ENCODE data around the gene SSC4D. TPM values are rescaled to one million over a fixed set of nuclear protein-coding genes. Genes with fewer than 3 reads are reported as not detected.
"Not testable (repeated sequence)": the region's sequence is repeated elsewhere in the genome, so short reads cannot be mapped to it uniquely, and the experiment has no call there.

SSC4D gene
- total RNA-seq (2021), result 14.8 and 16.4 TPM in 2 replicates
- long read RNA-seq, transcript SSC4D-201 (11 exons, 2,801 nt), result major isoform, 49 of 162 reads
- long read RNA-seq, partial matches to known transcripts, result 22 of 162 reads
- long read RNA-seq, other reads (novel, unspliced or antisense), result 91 of 162 reads

DNA sequence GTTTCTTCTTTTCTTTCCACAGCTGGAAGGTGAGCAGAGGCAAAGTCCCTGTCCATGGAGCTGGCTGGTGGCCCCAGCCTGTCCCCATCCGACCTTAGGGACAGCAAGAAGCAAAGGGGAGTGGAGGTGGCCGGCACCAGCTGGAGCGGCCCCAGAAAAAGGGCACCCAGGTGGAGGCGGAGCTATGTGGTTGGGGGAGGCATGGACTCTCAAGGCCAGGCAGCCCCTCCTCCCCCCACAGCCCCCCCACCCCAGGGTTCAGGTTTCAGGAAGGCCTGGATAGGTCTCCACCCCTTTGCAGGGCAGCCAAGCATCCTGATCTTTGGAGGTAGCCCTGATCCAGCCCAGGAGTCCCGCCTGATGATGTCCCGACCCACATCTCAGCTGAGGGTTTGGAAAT lies at the start of gene SSC4D:
SSC4D (minus strand) TSS at position 161 of the 400 bp plus-strand sequence. CDS start 5,258 bp downstream, outside the sequence.
- no peak within 1 kb of the TSS for H3K4ac ChIP-seq (ENCODE audit: low read depth, low read length)
- no peak within 1 kb of the TSS for H2BK5ac ChIP-seq (ENCODE audit: insufficient read length, low read length)
- H3T11ph ChIP-seq (ENCODE audit: low read length), result no peak within 1 kb of the TSS
- H2BK12ac ChIP-seq (ENCODE audit: insufficient read length, low read depth, low read length), result no peak within 1 kb of the TSS
- no CpG with 5 or more reads among the region's 6 CpGs for WGBS (ENCODE audit: extremely low coverage, insufficient read length, low lambda C conversion rate)
- Mint-ChIP-seq H3K4me3 (peak within 1 kb of the TSS; percentile 63 to 88), H3K9me3 (no peaks in the 10 kb centered on the region), H3K27ac (peak within 1 kb of the TSS in 2 of 3 experiments; percentile 48 to 51; a peak in 2 of 7 replicates), H3K27me3 (ENCODE audit: low read depth) (no peaks in the 10 kb centered on the region), H3K4me1 (peaks cover 18 to 29% of the 10 kb centered on the region in 2 experiments), H3K36me3 (ENCODE audit: insufficient read depth in 1 of 3, low read depth in 3 of 3) (no peaks in the 10 kb centered on the region; a peak in 1 of 7 replicates)
- DNase-seq, result peak; percentile 93
- H3K27ac ChIP-seq (ENCODE audit: insufficient read length, low read depth, low read length), result no peak within 1 kb of the TSS
- H3K79me1 ChIP-seq (ENCODE audit: insufficient read depth, low read depth, low read length, poor library complexity, severe bottlenecking), result no peaks in the 10 kb centered on the region
- H3K56ac ChIP-seq (ENCODE audit: insufficient read length, low read depth, low read length), result no peak within 1 kb of the TSS
- peak within 1 kb of the TSS; percentile 33 for H3K9ac ChIP-seq (ENCODE audit: extremely low read depth, insufficient read length, low read length)
- no peaks in the 10 kb centered on the region for H3K27me3 ChIP-seq (ENCODE audit: insufficient read depth, low read length)
- H4K5ac ChIP-seq (ENCODE audit: insufficient read length, low read depth, low read length), result no peak within 1 kb of the TSS
- H3K18ac ChIP-seq (ENCODE audit: insufficient read length, low read depth, low read length), result no peak within 1 kb of the TSS
- peak within 1 kb of the TSS; percentile 50 for H3K4me2 ChIP-seq (ENCODE audit: insufficient read depth, insufficient read length, low read length)
- H2AK5ac ChIP-seq (ENCODE audit: insufficient read length, low read length), result no peak within 1 kb of the TSS
- H2AFZ ChIP-seq (ENCODE audit: low read length), result no peak within 1 kb of the TSS
- H2BK15ac ChIP-seq (ENCODE audit: low read depth, low read length), result no peak within 1 kb of the TSS
- H2BK20ac ChIP-seq (ENCODE audit: low read depth, low read length, poor library complexity, severe bottlenecking), result no peak within 1 kb of the TSS
- no peak within 1 kb of the TSS for H4K8ac ChIP-seq (replicated peaks; ENCODE audit: insufficient read length, low read depth, low read length)
- TF ChIP-seq, protein P1, sequence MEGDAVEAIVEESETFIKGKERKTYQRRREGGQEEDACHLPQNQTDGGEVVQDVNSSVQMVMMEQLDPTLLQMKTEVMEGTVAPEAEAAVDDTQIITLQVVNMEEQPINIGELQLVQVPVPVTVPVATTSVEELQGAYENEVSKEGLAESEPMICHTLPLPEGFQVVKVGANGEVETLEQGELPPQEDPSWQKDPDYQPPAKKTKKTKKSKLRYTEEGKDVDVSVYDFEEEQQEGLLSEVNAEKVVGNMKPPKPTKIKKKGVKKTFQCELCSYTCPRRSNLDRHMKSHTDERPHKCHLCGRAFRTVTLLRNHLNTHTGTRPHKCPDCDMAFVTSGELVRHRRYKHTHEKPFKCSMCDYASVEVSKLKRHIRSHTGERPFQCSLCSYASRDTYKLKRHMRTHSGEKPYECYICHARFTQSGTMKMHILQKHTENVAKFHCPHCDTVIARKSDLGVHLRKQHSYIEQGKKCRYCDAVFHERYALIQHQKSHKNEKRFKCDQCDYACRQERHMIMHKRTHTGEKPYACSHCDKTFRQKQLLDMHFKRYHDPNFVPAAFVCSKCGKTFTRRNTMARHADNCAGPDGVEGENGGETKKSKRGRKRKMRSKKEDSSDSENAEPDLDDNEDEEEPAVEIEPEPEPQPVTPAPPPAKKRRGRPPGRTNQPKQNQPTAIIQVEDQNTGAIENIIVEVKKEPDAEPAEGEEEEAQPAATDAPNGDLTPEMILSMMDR (conservative IDR thresholded peaks at IDR 0.05), result no peak
- peaks cover 5% of the 10 kb centered on the region; the same call in 1 of the 2 replicates for H3K4me1 ChIP-seq (ENCODE audit: insufficient read depth, low read length)
- H3K9me3 ChIP-seq (ENCODE audit: control insufficient read depth, low read depth, low read length), result no peaks in the 10 kb centered on the region
- no peak within 1 kb of the TSS for H3K23ac ChIP-seq (ENCODE audit: insufficient read length, low read depth, low read length)
- peak within 1 kb of the TSS; percentile 44; the same call in 1 of the 2 replicates for H3K14ac ChIP-seq (ENCODE audit: insufficient read depth, low read length)
- H3K79me2 ChIP-seq (ENCODE audit: insufficient read depth, low read length), result no peaks in the 10 kb centered on the region
- H4K20me1 ChIP-seq (ENCODE audit: control insufficient read depth, insufficient read depth, insufficient read length), result no peaks in the 10 kb centered on the region
- no peaks in the 10 kb centered on the region for H3K23me2 ChIP-seq (ENCODE audit: insufficient read length, low read depth, low read length, poor library complexity, severe bottlenecking)
- H4K91ac ChIP-seq (ENCODE audit: insufficient read length, low read depth, low read length), result no peak within 1 kb of the TSS
- H2BK120ac ChIP-seq (ENCODE audit: low read depth, low read length, poor library complexity, severe bottlenecking), result no peak within 1 kb of the TSS

DNA sequence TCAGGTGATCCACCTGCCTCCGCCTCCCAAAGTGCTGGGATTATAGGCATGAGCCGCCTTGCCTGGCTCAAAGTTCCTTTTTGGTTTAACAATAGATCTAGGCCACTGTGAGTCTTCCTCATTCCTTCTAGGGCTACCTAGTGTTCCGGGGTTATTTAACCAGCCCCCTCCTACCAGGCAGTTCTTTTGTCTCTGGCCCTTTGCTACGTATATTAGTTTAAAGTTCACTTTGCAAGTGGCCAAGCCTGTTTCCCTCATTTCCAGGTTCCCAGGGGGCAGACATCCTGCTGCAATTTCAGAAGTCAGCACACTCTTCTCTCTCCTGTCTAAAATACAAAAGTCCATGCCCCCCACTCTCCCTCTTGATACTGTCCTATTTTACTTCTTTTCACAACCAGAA lies 49.0 kb upstream of the SSC4D start:
- H2AFZ ChIP-seq (ENCODE audit: low read length); H3K9me3 Mint-ChIP-seq; H3K23me2 ChIP-seq (ENCODE audit: insufficient read length, low read depth, low read length, poor library complexity, severe bottlenecking); H4K91ac ChIP-seq (ENCODE audit: insufficient read length, low read depth, low read length); H3K18ac ChIP-seq (ENCODE audit: insufficient read length, low read depth, low read length); H3K23ac ChIP-seq (ENCODE audit: insufficient read length, low read depth, low read length); H3K4me1 ChIP-seq (ENCODE audit: insufficient read depth, low read length); H2BK12ac ChIP-seq (ENCODE audit: insufficient read length, low read depth, low read length); H4K8ac ChIP-seq (replicated peaks; ENCODE audit: insufficient read length, low read depth, low read length); H3K27me3 Mint-ChIP-seq (ENCODE audit: low read depth); H3K27ac Mint-ChIP-seq; H2BK120ac ChIP-seq (ENCODE audit: low read depth, low read length, poor library complexity, severe bottlenecking); H3K9ac ChIP-seq (ENCODE audit: extremely low read depth, insufficient read length, low read length); H4K5ac ChIP-seq (ENCODE audit: insufficient read length, low read depth, low read length); H3K4ac ChIP-seq (ENCODE audit: low read depth, low read length); H3K27ac ChIP-seq (ENCODE audit: insufficient read length, low read depth, low read length); DNase-seq; H3K79me2 ChIP-seq (ENCODE audit: insufficient read depth, low read length); H3K27me3 ChIP-seq (ENCODE audit: insufficient read depth, low read length); H3K79me1 ChIP-seq (ENCODE audit: insufficient read depth, low read depth, low read length, poor library complexity, severe bottlenecking); H2AK5ac ChIP-seq (ENCODE audit: insufficient read length, low read length); H3K36me3 Mint-ChIP-seq (ENCODE audit: insufficient read depth in 1 of 3, low read depth in 3 of 3); H3K4me1 Mint-ChIP-seq; H3K4me3 Mint-ChIP-seq; H3K4me2 ChIP-seq (ENCODE audit: insufficient read depth, insufficient read length, low read length); H2BK15ac ChIP-seq (ENCODE audit: low read depth, low read length); H3K14ac ChIP-seq (ENCODE audit: insufficient read depth, low read length); H3T11ph ChIP-seq (ENCODE audit: low read length); H2BK20ac ChIP-seq (ENCODE audit: low read depth, low read length, poor library complexity, severe bottlenecking); H3K56ac ChIP-seq (ENCODE audit: insufficient read length, low read depth, low read length); H2BK5ac ChIP-seq (ENCODE audit: insufficient read length, low read length); H3K9me3 ChIP-seq (ENCODE audit: control insufficient read depth, low read depth, low read length); H4K20me1 ChIP-seq (ENCODE audit: control insufficient read depth, insufficient read depth, insufficient read length): not testable (repeated sequence)
- no CpG with 5 or more reads among the region's 4 CpGs for WGBS (ENCODE audit: extremely low coverage, insufficient read length, low lambda C conversion rate)

Data from H9 (cell line).